Duodenal mucosa (tissue), 2 donors: ENCODE results near the gene PTPRQ.
"Not testable (repeated sequence)": the region's sequence is repeated elsewhere in the genome, so short reads cannot be mapped to it uniquely, and the experiment has no call there.

Experiments
- H3K27ac ChIP-seq: one replicate; pipeline ENCODE4 v1.7.0; 2013; ENCODE audit warnings: low read depth, low read length
- H3K27me3 ChIP-seq, 2 donors: one replicate each; pipeline ENCODE4 v1.7.0; 2013; ENCODE audit warnings: low read length in 2 of 2, control low read depth in 1 of 2; ENCODE audit not compliant: insufficient read depth in 2 of 2, control insufficient read depth in 1 of 2
- H3K36me3 ChIP-seq, 2 donors: one replicate each; pipeline ENCODE4 v1.7.0; 2013; ENCODE audit warnings: low read length in 2 of 2, control low read depth in 1 of 2; ENCODE audit not compliant: insufficient read depth in 2 of 2, control insufficient read depth in 1 of 2
- H3K4me1 ChIP-seq, 2 donors: one replicate each; pipeline ENCODE4 v1.7.0; 2013; ENCODE audit warnings: low read length in 2 of 2, control low read depth in 1 of 2; ENCODE audit not compliant: insufficient read depth in 2 of 2, control insufficient read depth in 1 of 2
- H3K4me3 ChIP-seq, 2 donors: one replicate each; pipeline ENCODE4 v1.7.0; 2013; ENCODE audit warnings: low read length in 2 of 2, low read depth in 1 of 2
- H3K9ac ChIP-seq, 2 donors: one replicate each; pipeline ENCODE4 v1.7.0; 2013; ENCODE audit warnings: low read length in 2 of 2, low read depth in 1 of 2
- H3K9me3 ChIP-seq, 2 donors: one replicate each; pipeline ENCODE4 v1.7.0; 2013; ENCODE audit warnings: low read length in 2 of 2, control low read depth in 1 of 2; ENCODE audit not compliant: control insufficient read depth in 1 of 2

Gene PTPRQ

GRCh38 chr12:80670214-80670613 is 226.2 kb downstream of the PTPRQ start:
- Histone ChIP-seq H3K27ac (no peak overlapping the region), H3K4me3 (no peak overlapping the region), H3K9me3 (no peaks in the 10 kb centered on the region), H3K4me1 (no peaks in the 10 kb centered on the region), H3K9ac (no peak overlapping the region), H3K27me3 (no peaks in the 10 kb centered on the region), H3K36me3 (no peaks in the 10 kb centered on the region)

GRCh38 chr12:80676042-80676636 is 232.1 kb downstream of the PTPRQ start:
- H3K9ac ChIP-seq, H3K27me3 ChIP-seq, H3K4me1 ChIP-seq, H3K27ac ChIP-seq, H3K4me3 ChIP-seq, H3K36me3 ChIP-seq, H3K9me3 ChIP-seq: not testable (repeated sequence)

DNA sequence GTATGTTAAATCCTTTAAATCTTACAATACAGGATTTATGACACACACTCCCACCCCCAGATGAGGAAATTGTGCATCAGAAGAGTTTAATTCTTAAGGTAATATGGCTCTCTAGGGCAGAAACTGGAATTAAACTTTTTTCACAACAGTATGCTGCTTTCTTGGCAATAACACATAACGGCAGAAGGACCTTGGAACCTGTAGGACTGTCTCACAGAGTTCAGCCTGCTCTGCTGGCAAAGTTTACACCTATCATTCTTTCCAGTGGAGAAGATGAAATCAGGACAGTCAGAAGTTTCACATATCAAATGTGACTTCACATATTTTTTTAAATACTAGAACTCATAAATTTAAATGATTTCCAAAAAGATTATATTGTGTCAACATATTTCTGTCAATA is 232.8 kb downstream of the PTPRQ start:
- no peak overlapping the region for H3K4me3 ChIP-seq
- no peaks in the 10 kb centered on the region for H3K9me3 ChIP-seq

DNA sequence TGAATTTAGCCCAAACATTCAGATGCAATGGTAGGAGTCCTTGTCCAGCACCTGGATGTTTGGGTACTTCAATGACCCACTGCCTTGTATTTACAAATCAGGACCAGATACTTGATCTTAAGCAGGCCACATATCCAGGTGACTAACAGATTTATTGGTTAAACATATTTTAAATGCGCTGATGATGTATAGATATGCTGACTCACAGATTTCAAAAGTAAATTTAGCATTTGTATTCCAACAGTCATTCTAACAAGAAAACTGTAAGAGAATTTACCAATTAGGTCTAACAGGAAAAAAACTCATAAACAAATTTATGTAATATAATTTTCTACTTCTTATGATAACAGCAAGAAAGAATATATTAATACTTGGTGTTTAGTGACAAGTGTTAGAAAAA is 234.0 kb downstream of the PTPRQ start:
- Histone ChIP-seq H3K27ac (no peak overlapping the region), H3K9ac (no peak overlapping the region), H3K36me3 (no peaks in the 10 kb centered on the region), H3K9me3 (no peaks in the 10 kb centered on the region), H3K4me3 (no peak overlapping the region), H3K27me3 (no peaks in the 10 kb centered on the region), H3K4me1 (no peaks in the 10 kb centered on the region)

More for the DNA sequence above, 232.8 kb downstream of the PTPRQ start:
- no peaks in the 10 kb centered on the region for H3K27me3 ChIP-seq
- H3K36me3 ChIP-seq = no peaks in the 10 kb centered on the region
- no peak overlapping the region for H3K27ac ChIP-seq
- H3K4me1 ChIP-seq = no peaks in the 10 kb centered on the region
- H3K9ac ChIP-seq = no peak overlapping the region

DNA sequence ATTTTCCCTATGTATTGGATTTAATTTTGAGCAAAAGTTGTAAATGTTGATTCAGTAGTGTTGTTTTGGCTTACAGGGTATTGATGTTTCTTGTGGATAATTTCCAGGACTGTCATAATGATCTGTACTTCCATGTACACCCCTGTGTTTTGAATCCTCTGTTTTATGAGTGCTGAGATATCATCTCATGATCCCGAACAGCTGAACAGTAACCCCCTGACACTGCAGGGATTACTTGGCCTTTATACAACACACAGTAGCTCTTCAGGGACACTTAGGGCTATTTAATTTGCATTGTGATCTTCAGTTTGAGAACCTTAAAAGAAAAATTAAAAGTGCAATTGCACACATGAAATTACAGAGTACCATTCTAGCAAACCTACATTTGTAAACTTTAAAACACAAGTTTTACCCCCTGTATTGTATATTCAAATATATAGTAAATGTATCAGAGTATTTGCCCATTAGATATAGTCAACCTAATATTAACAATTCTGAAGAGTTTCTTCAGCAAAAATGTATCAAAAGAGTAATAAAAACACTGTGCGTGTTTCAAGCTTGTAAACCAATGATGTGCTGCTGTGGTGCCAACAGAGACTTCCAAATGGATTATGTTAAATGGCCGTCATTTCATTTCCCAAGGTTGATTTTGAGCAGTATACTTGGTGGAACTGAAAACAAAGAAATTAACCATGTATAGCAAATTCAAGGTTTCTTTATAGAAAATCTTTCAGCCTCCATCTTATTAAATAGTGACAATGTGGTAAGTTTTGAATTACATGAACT is 235.5 kb downstream of the PTPRQ start:
- Histone ChIP-seq H3K4me1 (no peaks in the 10 kb centered on the region), H3K4me3 (no peak overlapping the region), H3K27me3 (no peaks in the 10 kb centered on the region), H3K36me3 (no peaks in the 10 kb centered on the region), H3K9ac (no peak overlapping the region), H3K27ac (no peak overlapping the region), H3K9me3 (no peaks in the 10 kb centered on the region)

GRCh38 chr12:80681287-80681686 is 237.3 kb downstream of the PTPRQ start:
- Histone ChIP-seq H3K4me1 (no peaks in the 10 kb centered on the region), H3K9me3 (no peaks in the 10 kb centered on the region), H3K4me3 (no peak overlapping the region), H3K27ac (no peak overlapping the region), H3K27me3 (no peaks in the 10 kb centered on the region), H3K36me3 (no peaks in the 10 kb centered on the region), H3K9ac (no peak overlapping the region)

- Histone ChIP-seq H3K4me3 (no peak overlapping the region), H3K36me3 (no peaks in the 10 kb centered on the region), H3K27ac (no peak overlapping the region), H3K27me3 (no peaks in the 10 kb centered on the region), H3K4me1 (no peaks in the 10 kb centered on the region), H3K9ac (no peak overlapping the region), H3K9me3 (no peaks in the 10 kb centered on the region)
Observed at GRCh38 chr12:80681786-80682185, 237.8 kb downstream of the PTPRQ start.

DNA sequence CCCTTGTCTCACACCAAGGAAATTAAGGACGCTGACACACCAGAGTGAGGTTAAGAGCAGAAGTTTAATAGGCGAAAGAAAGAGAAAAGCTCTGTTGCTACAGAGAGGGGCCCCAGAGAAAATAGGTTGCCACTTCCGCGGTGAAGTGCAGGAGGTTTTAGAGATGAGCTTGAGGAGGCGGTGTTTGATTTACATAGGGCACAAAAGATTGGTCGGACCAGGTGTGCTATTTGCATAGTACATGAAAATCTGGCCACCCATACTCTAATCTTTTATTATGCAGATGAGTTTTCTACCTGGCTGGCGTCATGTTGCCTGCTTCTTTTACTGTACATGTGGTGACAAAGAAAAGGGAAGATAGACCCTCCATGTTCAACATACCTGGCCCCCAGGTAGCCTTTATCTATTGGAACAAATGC is 240.1 kb downstream of the PTPRQ start:
- H3K9ac ChIP-seq = no peak overlapping the region
- no peaks in the 10 kb centered on the region for H3K36me3 ChIP-seq
- H3K4me1 ChIP-seq = no peaks in the 10 kb centered on the region
- no peaks in the 10 kb centered on the region for H3K9me3 ChIP-seq
- no peak overlapping the region for H3K27ac ChIP-seq
- no peak overlapping the region for H3K4me3 ChIP-seq
- no peaks in the 10 kb centered on the region for H3K27me3 ChIP-seq

- no peaks in the 10 kb centered on the region for H3K36me3 ChIP-seq
- no peak overlapping the region for H3K27ac ChIP-seq
- H3K9ac ChIP-seq = no peak overlapping the region
- no peaks in the 10 kb centered on the region for H3K27me3 ChIP-seq
- H3K4me3 ChIP-seq = no peak overlapping the region
- no peaks in the 10 kb centered on the region for H3K9me3 ChIP-seq
- H3K4me1 ChIP-seq = no peaks in the 10 kb centered on the region
Observed at GRCh38 chr12:80690090-80690489, 246.1 kb downstream of the PTPRQ start.

- Histone ChIP-seq H3K4me1 (no peaks in the 10 kb centered on the region), H3K9ac (no peak overlapping the region), H3K27me3 (no peaks in the 10 kb centered on the region), H3K4me3 (no peak overlapping the region), H3K27ac (no peak overlapping the region), H3K9me3 (no peaks in the 10 kb centered on the region), H3K36me3 (no peaks in the 10 kb centered on the region)
Observed at GRCh38 chr12:80690513-80690912, 246.5 kb downstream of the PTPRQ start.
